Skeletal muscle cell (primary cell): ENCODE data around the gene SLC13A3.

Experiments used
- DNase-seq: peaks from one replicate; pipeline ENCODE4 v3.0.0-alpha.2; 2010; ENCODE audit warnings: low read depth
- H3K4me3 ChIP-seq: 2 replicates; pipeline ENCODE4 v1.5.1; 2011; ENCODE audit warnings: low read depth, mild to moderate bottlenecking, control low read depth, low read length, moderate library complexity

Gene SLC13A3

DNA sequence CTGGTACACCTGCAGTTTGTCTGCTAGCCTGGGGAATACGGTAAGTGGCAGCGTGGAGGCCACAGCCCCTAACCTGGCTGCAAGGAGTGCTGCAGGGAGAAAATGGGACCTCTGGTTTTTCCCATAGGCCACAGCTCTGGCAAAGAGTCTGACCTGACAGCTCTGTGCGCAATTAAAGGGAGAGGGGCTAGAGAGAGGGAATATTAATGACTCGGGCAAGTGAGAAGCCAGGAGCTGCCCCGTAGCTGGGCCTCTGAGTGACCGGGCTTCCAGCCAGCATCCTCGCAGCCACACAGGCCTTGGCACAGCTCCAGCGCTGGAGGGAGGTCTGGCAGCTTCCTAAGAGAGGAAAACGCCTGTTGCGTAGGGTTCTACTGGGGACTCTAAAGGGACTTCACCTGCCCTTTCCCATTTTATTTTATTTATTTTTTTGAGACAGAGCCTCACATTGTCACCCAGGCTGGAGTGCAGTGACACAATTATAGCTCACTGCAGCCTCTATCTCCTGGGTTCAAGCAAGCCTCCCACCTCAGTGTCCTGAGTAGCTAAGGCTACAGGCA is 82.6 kb downstream of the SLC13A3 start:
- no peak overlapping the region for H3K4me3 ChIP-seq
- peak; percentile 52 for DNase-seq

DNA sequence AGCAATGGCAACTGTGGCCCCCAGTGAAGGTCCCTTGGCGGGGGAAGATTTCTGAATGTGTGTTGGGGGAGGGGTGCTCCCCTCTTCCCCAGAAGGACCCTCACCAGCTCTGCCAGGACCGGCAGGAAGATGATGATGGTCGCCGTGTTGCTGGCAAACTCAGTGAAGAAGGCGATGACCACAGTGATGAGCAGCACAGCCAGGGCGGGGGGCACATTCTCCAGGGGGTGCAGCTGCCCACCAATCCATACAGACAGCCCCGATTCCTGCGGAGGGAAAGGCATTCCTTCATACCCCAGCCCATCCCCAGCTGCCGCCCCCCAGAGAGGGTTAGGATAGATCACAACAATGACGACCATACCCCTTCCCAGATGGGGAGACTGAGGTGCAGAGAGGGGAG is 85.1 kb downstream of the SLC13A3 start:
- no peak for DNase-seq
- H3K4me3 ChIP-seq: no peak overlapping the region

DNA sequence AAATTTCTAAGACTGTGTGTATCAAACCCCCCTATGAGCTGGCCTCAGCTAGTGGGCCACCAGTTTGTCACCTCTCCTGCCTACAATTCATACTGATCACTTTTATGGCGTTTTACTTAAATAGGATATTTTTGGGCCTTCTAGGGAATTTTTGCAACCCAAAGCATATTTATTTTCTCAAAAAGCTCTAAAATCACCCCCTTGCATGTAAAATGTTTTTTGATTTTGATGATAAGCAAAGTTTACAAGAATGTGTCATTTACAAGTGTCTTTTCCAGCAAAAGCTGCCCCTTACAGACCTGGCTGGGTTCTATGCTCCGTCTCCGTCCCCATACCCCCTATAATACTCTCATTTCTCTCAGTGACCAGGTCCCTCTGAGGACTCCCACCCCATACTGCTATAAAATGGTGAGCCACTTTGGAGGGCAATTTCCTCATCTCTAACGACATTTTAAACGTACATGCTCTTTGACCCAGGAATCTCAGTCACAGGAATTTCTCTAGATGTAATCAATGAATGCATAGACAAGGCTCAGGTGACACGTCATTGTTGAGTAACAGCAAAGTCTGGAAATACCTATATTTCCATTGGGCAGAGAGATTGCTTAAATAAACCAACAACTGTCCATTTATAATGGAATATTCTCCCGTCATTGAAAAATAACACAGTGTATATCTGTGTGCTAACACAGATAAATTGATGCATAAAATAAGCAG is 86.9 kb downstream of the SLC13A3 start:
- H3K4me3 ChIP-seq: no peak overlapping the region
- DNase-seq: no peak

DNA sequence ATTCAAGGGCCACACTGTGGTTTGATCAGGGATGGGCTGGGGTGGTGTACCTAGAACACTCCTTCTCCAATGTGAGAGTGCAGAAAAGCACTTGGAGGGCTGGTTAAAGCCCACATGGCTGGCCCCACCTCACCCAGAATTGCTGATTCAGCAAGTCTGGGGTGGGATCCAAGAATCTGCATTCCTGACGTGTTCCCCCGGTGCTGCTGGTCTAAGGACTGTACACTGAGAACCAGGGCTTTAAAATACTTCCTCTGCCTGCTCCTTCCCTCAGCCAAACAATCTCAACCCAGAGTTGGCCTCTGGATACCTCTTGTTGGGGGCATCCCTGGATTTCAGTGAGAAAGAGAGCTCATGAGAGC is 87.4 kb downstream of the SLC13A3 start:
- no peak for DNase-seq
- H3K4me3 ChIP-seq: no peak overlapping the region

DNA sequence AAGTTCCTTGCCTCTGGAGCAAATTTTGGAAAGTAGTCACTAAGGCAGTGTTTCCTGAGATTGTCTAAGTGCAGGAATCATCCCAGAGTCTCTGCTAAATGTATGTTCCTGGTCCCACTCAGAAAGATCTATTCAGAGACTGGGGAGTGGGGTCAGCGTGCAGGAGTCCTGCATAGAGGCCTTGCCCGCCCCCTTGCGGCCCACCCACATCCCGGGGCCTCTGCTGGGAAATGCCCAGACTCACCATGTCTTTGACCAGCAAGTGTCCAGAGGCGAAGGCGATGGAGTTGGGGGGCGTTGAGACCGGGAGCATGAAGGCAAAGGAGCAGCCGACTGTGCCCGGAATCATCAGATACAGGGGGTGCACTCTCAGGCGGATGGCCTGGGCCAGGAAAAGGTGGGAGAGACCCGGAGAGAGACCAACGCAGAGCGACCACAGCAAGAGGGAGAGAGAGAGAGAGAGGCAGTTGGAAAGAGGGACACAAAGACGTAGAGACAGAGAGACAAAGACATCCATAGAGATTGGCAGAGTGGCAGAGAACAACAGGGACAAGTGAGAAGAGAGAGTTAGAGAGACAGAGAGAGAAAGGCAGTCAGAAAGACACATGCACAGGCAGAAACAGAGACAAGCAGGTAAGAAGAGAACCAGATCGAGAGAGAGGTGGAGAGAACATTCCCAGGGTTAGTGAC is 87.9 kb downstream of the SLC13A3 start:
- no peak for DNase-seq
- H3K4me3 ChIP-seq: no peak overlapping the region

DNA sequence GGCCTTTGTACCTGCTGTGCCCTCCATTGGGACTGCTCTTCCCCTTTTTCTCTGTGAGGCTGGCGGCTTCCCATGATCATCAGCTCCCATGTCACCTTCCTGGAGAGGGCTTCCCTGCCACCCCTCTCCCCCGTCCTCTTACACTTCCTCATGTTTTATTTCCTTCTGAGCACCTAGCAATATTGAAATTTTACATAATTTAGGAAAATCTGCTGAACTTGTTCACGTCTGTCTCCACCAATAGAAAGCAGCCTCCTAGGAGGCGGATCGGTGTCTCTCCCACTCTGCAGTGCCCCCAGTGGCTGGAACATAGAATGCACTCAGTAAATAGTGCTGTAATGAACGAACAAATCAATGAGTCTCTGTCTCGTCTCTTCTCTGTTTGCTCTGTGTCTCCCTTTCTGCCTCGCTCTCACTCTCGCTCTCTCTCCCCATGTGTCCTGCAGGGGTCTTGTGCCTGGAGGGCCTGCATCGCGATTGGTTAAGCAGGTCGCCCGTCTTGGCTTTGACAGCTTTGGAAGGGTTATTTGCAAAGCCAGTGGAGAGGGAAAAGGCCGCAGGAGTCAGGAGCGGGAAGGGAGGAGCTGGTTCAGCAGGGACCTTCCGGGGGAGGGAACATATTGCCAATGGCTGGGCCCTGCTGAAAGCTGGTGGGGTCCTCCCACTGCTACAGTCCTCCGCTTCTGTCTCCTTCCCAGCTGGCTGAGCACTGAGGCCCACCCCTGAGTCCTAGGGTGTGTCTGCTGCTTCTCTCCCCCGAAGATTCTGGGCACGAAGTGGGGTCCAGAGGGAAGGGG is 88.7 kb downstream of the SLC13A3 start:
- no peak for DNase-seq
- H3K4me3 ChIP-seq: peak overlapping the region; percentile 25

DNA sequence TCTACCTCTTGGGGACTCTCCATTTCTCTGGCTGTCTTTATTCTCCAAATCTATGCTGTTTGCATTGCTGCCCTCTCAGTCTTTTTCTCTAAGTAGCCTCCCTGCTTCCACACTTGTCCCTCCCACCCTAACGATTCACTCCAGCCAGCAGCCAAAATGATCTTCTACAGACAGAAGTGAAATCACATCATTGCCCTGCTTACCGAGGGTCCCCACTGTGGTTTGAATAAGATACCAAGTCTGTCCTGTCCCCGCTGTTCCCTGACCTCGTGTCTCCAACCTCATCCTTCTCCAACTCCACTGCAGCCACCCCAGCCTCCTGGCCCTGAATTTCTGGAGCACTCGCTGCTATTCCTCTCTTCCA is 89.3 kb downstream of the SLC13A3 start:
- DNase-seq: no peak
- H3K4me3 ChIP-seq: no peak overlapping the region

DNA sequence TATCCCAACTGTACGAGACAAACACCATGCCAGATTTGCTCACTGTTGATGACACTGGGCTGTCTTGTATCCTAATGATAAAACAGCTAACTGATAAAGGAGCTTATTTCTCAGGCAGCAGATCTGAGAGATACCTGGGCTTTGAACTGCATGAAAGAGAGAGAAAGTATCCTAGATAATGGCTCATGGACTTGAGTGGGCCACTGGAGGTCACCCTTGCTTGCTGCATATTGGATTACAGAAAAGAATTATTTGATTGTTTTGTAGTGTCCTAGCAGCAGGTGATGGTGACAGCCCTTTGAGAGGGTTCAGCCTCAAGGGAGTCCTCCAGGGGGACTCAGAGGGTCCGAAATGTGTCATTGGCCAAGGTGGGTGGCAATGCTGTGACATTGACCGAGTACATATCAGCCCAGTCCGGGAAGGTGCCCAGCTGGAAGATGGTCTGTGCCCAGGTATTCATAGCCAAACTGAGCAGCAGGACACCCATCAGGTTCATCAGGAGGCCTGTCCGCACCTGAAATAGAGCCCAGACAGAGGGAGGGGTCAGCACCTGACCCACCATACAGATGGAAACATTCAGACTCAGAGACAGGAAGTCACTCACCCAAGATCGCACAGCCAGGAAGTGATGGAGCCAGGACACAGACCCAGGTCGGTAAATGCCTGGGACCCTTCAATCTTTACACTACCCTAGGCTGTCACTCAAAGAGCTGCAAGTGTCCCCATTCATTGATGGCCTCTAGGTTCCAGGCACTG is 91.4 kb downstream of the SLC13A3 start:
- DNase-seq: no peak
- H3K4me3 ChIP-seq: no peak overlapping the region

DNA sequence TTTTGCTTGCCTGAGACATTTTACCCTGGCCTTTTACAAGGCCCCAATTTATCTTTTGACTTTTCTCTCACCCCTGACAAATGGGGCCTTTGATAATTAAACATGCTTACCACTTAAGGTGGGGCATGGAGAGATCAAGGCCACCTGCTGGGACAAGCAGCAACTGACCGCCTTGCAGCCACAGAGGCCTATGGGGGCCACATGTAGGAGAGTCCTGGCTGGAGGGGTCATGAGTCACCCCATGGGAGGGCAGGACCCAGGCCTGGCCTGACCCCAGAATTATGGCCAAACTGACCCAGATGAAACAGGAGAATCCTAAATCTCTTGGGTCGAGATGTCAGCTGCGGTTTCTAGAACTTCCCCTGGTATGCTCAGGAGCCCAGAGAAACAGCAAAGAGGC is 92.3 kb downstream of the SLC13A3 start:
- no peak overlapping the region for H3K4me3 ChIP-seq
- DNase-seq: no peak

DNA sequence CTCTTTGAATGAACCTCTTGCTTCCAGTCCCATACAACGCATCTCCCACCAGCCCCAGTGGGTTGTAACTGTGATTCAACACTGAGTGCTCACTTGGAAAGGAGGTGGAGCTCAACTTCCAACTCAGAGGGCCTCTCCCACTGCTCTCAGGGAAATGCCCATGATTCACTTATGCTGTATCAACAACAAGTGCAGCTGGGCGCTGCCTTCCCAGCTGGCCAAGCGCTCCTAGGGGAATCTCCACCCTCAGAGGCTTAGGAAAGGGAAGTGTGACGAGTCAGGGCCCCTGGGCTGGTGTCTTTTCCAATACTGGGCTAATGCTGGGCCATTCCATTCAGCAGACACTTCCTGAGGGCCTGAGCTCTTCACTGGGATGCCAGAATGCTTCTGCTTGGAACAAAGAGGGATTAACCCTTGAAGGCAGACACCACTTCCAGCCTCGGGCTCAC is 92.7 kb downstream of the SLC13A3 start:
- H3K4me3 ChIP-seq: no peak overlapping the region
- peak; percentile 64 for DNase-seq

DNA sequence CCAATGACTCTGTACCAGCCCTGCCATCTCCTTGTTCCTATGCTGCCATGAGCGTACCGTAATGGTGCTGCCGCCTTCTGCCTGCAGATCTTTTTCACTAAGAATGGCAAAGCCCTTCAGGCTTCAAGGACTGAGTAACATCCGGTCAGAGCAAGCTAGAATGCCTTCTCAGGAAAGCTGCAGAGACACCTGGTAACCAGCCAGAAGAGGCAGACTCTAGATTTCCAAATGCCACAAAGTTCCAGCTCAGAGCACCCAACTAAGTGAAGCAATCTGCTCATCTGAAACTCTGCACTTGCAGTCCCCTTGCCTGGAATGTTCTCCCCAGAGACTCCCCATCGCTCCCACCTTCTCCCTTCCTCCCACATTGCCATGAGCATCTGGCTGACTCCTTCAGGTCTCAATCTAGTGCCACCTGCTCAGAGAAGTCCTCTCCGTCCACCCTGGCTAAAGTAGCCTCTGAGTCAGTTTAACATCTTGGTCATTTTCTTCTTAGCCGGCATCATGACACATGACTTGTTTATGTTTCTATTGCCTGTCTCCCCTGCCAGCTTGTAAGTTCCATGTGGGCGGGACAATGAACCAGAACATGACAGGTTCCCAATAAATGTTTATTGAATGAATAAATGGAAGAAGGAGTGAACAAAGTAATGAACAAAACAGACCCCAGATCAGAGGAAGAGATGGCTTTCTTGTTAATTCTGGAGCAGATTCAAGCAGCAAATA is 93.9 kb downstream of the SLC13A3 start:
- no peak overlapping the region for H3K4me3 ChIP-seq
- DNase-seq: no peak

DNA sequence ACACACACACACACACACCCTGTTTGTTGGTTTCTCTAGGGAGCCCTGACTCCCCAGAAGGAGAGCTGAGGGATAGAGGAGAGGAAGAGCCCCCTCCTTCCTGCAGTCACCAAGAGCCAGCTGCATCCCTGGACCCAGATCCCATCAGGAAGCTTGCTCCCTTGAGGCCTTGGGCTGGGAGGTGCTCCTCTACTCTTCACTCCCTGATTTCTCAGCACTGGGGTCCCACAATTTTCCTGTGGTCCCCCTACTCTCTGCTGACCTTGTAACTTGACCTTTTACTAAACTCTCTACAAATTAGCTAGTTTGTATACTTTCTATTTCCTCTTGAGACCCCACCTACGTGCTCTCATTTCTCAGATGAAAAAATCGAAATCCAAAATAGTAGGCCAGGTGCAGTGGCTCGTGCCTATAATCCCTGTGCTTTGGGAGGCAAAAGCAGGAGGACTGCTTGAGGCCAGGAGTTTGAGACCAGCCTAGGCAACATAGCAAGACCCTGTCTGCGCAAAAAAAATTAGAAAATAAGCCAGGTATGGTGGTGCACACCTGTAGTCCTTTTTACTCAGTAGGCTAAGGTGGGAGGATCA is 95.8 kb downstream of the SLC13A3 start:
- H3K4me3 ChIP-seq: no peak overlapping the region
- no peak for DNase-seq

DNA sequence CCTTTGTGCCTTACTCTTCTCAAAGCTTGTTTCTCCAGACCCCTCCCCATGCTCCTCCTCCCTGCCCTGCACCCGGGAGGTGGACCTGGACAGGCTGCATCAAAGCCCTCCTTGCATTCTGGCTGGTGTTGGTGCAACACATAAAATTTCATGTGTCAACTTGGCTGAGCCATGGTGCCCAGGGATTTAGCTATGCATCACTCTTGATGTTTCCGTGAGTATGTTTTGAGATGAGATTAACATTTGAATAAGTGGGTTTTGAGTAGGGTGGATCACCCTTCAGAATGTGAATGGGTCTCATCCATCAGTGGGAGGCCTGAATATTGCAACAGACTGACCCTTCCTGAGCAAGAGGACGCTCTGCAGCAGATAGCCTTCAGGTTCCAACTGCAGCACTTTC is 96.4 kb downstream of the SLC13A3 start:
- no peak for DNase-seq
- H3K4me3 ChIP-seq: no peak overlapping the region

DNA sequence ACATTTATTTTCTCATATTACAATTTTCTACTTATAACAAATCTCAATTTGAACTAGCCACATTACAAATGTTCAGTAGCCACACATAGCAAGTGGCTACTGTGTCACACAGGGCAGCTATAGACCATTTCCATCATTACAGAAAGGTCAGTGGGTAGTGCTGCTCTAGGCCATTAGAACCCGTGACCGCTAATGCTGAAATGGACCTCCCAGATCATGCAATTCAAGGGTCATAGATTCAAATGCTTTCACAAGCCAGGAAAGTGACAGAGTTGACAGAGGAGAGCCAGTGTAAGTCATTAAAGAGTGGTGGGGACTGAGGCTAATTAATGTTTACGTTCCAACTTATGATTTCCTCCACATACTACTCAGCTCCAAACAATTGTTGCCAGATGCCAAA is 97.3 kb downstream of the SLC13A3 start:
- no peak for DNase-seq
- H3K4me3 ChIP-seq: no peak overlapping the region

DNA sequence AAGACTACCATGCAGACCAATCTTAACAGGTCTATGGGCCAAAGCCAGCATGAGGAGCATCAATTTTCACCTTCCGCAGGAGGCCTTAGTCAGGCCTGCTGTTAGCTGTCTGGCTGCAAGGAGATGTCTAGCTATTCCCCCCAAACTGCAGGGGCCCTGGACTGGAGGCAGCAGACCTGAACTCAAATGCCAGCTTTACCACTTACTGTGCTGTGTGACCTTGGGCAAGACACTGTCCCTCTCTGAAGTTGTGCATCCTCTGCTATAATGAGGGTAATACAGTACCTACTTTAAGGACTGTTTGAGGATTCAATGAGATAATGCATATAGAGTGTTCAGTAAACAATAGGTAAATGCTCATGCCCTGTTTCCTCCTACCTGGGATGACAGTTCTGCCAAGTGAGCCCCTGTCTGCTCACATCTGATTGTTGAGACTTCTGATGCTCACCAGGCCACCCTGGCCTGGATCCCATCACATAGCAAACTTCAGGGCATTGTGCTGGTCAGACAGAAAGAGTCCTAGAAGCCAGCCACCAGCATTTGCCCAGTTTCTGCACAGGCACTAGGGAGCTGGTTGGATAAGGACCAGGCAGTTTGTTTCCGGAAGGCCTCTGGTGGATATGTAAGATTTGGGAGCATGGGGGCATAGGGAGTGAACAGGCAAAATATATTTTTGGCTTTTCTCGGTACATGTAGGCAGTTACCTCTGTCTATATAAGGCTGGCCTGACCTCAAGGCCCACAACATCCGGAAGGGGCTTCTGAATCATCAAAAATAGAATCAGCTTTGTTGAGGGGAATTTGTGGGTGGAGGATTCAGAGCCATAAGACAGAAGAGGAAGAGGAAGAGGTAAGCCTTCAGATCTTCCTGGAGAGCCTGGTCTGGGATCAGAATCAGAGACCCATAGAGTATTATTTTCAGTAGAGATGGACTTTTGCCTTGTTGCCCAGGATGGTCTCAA is 98.5 kb downstream of the SLC13A3 start:
- DNase-seq: no peak

DNA sequence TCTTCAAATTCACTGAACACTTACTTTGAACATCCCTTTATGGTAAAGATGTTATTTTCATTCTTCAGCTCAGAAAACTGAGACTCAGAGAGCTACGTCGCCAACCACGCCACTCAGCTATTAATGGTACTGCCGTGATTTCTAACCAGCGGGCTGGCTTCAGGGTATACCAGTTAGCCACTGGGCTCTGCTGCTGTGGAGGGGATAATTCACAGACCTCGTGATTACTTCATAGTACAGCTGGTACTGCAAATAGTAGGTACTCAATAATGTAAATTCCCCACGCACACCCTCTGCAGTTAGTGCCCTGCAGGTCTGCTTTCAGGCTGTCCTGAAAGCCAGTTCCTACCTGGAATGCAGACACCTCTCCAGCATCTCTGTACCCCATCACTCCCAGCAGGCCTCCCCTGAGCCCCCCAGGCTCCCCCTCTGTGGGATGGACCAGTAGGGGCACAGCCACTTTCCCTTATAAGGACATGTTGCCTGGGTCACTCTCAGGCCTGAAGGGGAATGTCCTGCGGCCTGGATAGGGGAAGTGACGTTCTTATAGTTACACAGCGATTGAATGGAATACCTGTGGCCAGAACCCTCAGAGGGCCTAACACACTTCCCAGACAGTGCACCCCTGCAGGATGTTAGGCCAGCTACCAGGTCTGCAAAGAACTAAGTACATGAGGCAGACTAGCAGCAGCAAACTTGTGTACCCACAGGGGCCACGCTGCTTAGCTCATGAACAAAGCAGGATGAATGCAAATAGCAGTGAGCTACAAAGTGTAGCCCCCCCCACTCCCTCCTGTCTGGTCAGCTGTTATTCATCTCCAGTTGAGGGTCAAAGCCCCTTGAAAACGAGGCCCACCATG is 99.5 kb downstream of the SLC13A3 start:
- DNase-seq: no peak
- no peak overlapping the region for H3K4me3 ChIP-seq

More for the DNA sequence above, 98.5 kb downstream of the SLC13A3 start:
- no peak overlapping the region for H3K4me3 ChIP-seq

DNA sequence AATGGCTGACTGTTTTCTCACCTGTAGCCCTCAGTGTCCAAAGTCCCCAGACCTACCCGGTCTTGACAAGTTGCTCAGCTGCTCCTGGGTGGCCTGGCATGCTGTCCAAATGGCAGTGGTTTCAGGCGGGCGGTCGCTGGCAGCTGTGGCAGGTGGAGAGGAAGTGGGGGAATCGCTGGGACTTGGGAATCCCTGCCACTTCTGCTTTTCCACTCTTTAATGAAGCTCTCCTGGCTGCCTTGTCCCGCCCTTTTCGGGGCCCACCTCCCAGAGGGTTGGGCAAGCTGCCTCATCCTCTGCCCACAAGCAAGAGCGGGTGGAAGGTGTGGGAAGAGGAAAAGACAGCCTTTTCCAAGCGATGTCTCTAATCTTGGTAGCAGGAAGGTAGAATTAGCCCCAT is 100.8 kb downstream of the SLC13A3 start, which contains the start of gene OCSTAMP:
TSS of gene OCSTAMP (minus strand) at position 194 of the 400 bp plus-strand sequence. CDS start at position 100, 94 bp downstream.
- no peak within 1 kb of the TSS for H3K4me3 ChIP-seq
- DNase-seq: no peak
